Measurements from ENCODE around the gene IGSF9.

Gene IGSF9

GRCh38 chr1:159985473-159985872 is 40.1 kb upstream of the IGSF9 start:
- Mint-ChIP-seq H3K27me3 (ENCODE audit: low read depth, poor library complexity) (peaks cover 19% of the 10 kb centered on the region), H3K9me3 (peaks cover 10% of the 10 kb centered on the region), H3K27ac (no peak overlapping the region), H3K4me3 (no peak overlapping the region), H3K36me3 (ENCODE audit: low read depth) (no peaks in the 10 kb centered on the region), H3K4me1 (peaks cover 32% of the 10 kb centered on the region)
- DNase-seq, result no peak
- no peak for TF ChIP-seq CTCF (IDR thresholded peaks at IDR 0.05)

GRCh38 chr1:159983681-159984080 is 38.3 kb upstream of the IGSF9 start:
- Mint-ChIP-seq H3K9me3 (peaks cover 10% of the 10 kb centered on the region), H3K27me3 (ENCODE audit: low read depth, poor library complexity) (peaks cover 30% of the 10 kb centered on the region), H3K36me3 (ENCODE audit: low read depth) (no peaks in the 10 kb centered on the region), H3K27ac (no peak overlapping the region), H3K4me3 (no peak overlapping the region), H3K4me1 (peaks cover 32% of the 10 kb centered on the region)
- no peak for DNase-seq
- no peak for TF ChIP-seq CTCF (IDR thresholded peaks at IDR 0.05)

- Mint-ChIP-seq H3K27ac (no peak overlapping the region), H3K4me3 (no peak overlapping the region), H3K9me3 (peaks cover 10% of the 10 kb centered on the region), H3K27me3 (ENCODE audit: low read depth, poor library complexity) (peaks cover 32% of the 10 kb centered on the region), H3K4me1 (peaks cover 32% of the 10 kb centered on the region), H3K36me3 (ENCODE audit: low read depth) (no peaks in the 10 kb centered on the region)
- DNase-seq, result no peak
- TF ChIP-seq CTCF (IDR thresholded peaks at IDR 0.05), result no peak
These were observed 36.9 kb upstream of the IGSF9 start for GRCh38 chr1:159982280-159982679.

- DNase-seq, result no peak
- H3K27me3 Mint-ChIP-seq (ENCODE audit: low read depth, poor library complexity), result peaks cover 32% of the 10 kb centered on the region
- H3K27ac Mint-ChIP-seq, result no peak overlapping the region
- no peaks in the 10 kb centered on the region for H3K36me3 Mint-ChIP-seq (ENCODE audit: low read depth)
- no peak overlapping the region for H3K4me3 Mint-ChIP-seq
- H3K9me3 Mint-ChIP-seq, result peaks cover 7% of the 10 kb centered on the region
- no peak for TF ChIP-seq CTCF (IDR thresholded peaks at IDR 0.05)
- peaks cover 32% of the 10 kb centered on the region for H3K4me1 Mint-ChIP-seq
These were observed 36.1 kb upstream of the IGSF9 start for GRCh38 chr1:159981351-159982055.

- no peak for TF ChIP-seq CTCF (IDR thresholded peaks at IDR 0.05)
- DNase-seq, result no peak
- H3K27ac Mint-ChIP-seq, result no peak overlapping the region
- H3K9me3 Mint-ChIP-seq, result peaks cover 3% of the 10 kb centered on the region
- H3K4me1 Mint-ChIP-seq, result peaks cover 32% of the 10 kb centered on the region
- H3K4me3 Mint-ChIP-seq, result no peak overlapping the region
- peaks cover 29% of the 10 kb centered on the region for H3K27me3 Mint-ChIP-seq (ENCODE audit: low read depth, poor library complexity)
- no peaks in the 10 kb centered on the region for H3K36me3 Mint-ChIP-seq (ENCODE audit: low read depth)
These were observed 35.4 kb upstream of the IGSF9 start for GRCh38 chr1:159980786-159981185.

- no peak for TF ChIP-seq CTCF (IDR thresholded peaks at IDR 0.05)
- DNase-seq, result no peak
- peaks cover 26% of the 10 kb centered on the region for H3K4me1 Mint-ChIP-seq
- H3K36me3 Mint-ChIP-seq (ENCODE audit: low read depth), result no peaks in the 10 kb centered on the region
- H3K27me3 Mint-ChIP-seq (ENCODE audit: low read depth, poor library complexity), result peaks cover 25% of the 10 kb centered on the region
- peaks cover 3% of the 10 kb centered on the region for H3K9me3 Mint-ChIP-seq
- H3K4me3 Mint-ChIP-seq, result no peak overlapping the region
- H3K27ac Mint-ChIP-seq, result no peak overlapping the region
These were observed 34.7 kb upstream of the IGSF9 start for GRCh38 chr1:159980076-159980475.
